CD4-positive, alpha-beta memory T cell (primary cell): Measurements from ENCODE around the gene HS3ST4. TPM values are rescaled to one million over a fixed set of nuclear protein-coding genes. Genes with fewer than 3 reads are reported as not detected.

Experiments
- CTCF ChIA-PET: fragments of 350-600 bp; sonication (Branson Sonifier 250); formaldehyde crosslinking; loops from one replicate; lab custom pipeline; 2021; ENCODE audit warnings: inconsistent platforms; ENCODE audit not compliant: partially characterized antibody; lab: Charles Lee
- POLR2A ChIA-PET: fragments of 350-600 bp; sonication (Branson Sonifier 250); formaldehyde crosslinking; loops from one replicate; lab custom pipeline; 2021; ENCODE audit not compliant: partially characterized antibody; lab: Charles Lee
- DNase-seq, 5 donors: peaks; one replicate each; pipeline versions ENCODE4 v3.0.0 to v3.0.0-alpha.2; 2020 to 2022; ENCODE audit warnings: mixed read lengths in 1 of 5
- H3K27ac ChIP-seq: one replicate; pipeline ENCODE4 v1.7.0; 2013; ENCODE audit warnings: low read depth, low read length
- H3K27me3 ChIP-seq: 2 replicates; pipeline ENCODE4 v1.7.0; 2013; ENCODE audit warnings: mild to moderate bottlenecking, low read length, moderate library complexity; ENCODE audit not compliant: insufficient read depth
- H3K36me3 ChIP-seq: 2 replicates; pipeline ENCODE4 v1.7.0; 2013; ENCODE audit warnings: mild to moderate bottlenecking, low read length, moderate library complexity; ENCODE audit not compliant: insufficient read depth
- H3K4me1 ChIP-seq: 2 replicates; pipeline ENCODE4 v1.7.0; 2013; ENCODE audit warnings: mild to moderate bottlenecking, low read length, moderate library complexity; ENCODE audit not compliant: insufficient read depth
- H3K4me3 ChIP-seq, 2 donors: one replicate each; pipeline ENCODE4 v1.7.0; 2013; ENCODE audit warnings: low read length in 2 of 2, mild to moderate bottlenecking in 1 of 2
- H3K9me3 ChIP-seq, 2 donors: one replicate each; pipeline ENCODE4 v1.7.0; 2013; ENCODE audit warnings: low read length in 2 of 2, control low read depth in 1 of 2; ENCODE audit not compliant: control insufficient read depth in 1 of 2
- H3K27ac Mint-ChIP-seq, 7 donors: one replicate each; pipeline ENCODE4 v1.8.0; 2020 to 2021; ENCODE audit warnings: mixed read lengths in 7 of 7, mild to moderate bottlenecking in 6 of 7, inconsistent platforms in 3 of 7, moderate library complexity in 3 of 7
- H3K27me3 Mint-ChIP-seq, 2 donors: one replicate each; pipeline ENCODE4 v1.8.0; 2020 to 2021; ENCODE audit warnings: mixed read lengths in 2 of 2
- H3K36me3 Mint-ChIP-seq, 2 donors: one replicate each; pipeline ENCODE4 v1.8.0; 2020 to 2021; ENCODE audit warnings: mixed read lengths in 2 of 2, inconsistent platforms in 1 of 2, mild to moderate bottlenecking in 1 of 2
- H3K4me1 Mint-ChIP-seq, 4 donors: one replicate each; pipeline ENCODE4 v1.8.0; 2020 to 2021; ENCODE audit warnings: mixed read lengths in 4 of 4, mild to moderate bottlenecking in 1 of 4
- H3K4me3 Mint-ChIP-seq, 8 donors: one replicate each; pipeline ENCODE4 v1.8.0; 2020 to 2021; ENCODE audit warnings: mixed read lengths in 8 of 8, mild to moderate bottlenecking in 7 of 8, moderate library complexity in 6 of 8, inconsistent platforms in 3 of 8
- H3K9me3 Mint-ChIP-seq, 8 donors: one replicate each; pipeline ENCODE4 v1.8.0; 2020 to 2021; ENCODE audit warnings: mixed read lengths in 8 of 8, mild to moderate bottlenecking in 5 of 8, inconsistent platforms in 3 of 8, moderate library complexity in 1 of 8
- intact Hi-C: fragments of 100-400 bp; cut with micrococcal nuclease; formaldehyde crosslinking; loops from one replicate; pipeline ENCODE4 v1.15.1; 2023
- polyA plus RNA-seq, 2 donors: library from polyadenylated mRNA; unstranded; fragments of 300-500 nt; fragmentation: Illumina TruSeq; gene quantifications; one replicate each; pipeline ENCODE4 v1.2.3, GENCODE V29; 2021
- total RNA-seq, 2 experiments: library from RNA; stranded (reverse); gene quantifications; one replicate each; pipeline ENCODE4 v1.2.3, GENCODE V29; 2021

The HS3ST4 gene
- total and polyA plus RNA-seq, 4 experiments from 2014 or later = not detected

DNA sequence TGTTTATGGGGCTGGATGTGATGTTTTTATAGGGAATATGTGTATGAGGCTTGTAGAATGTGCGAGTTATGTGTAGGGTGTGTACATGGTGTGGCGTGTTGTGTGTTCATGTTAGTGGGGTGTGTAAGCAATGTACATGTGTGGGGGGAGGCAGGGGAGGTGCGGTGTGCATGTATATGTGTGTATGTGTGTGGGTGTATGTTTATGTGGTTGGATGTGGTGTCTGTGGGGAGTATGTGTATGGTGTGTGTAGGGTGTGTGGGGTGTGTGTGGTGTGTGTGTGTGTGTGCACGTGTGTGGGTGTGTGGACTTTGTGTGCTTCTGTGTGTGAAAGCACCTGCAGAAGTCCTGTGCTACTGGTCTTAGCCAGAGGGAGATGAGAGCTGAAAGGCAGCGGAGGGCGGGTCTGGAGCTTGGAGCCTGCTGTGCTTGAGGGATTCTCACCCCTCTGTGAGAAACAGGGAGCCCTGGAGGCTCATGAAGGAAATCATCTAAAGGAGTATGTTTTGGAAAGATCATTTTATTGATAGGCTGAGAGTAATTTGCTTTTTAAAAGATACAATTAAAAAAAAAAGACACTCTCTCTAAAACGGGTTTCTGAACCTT is 222.7 kb downstream of the HS3ST4 start:
- no peaks in the 10 kb centered on the region for H3K4me1 Mint-ChIP-seq
- POLR2A ChIA-PET = no interaction called here
- no peaks in the 10 kb centered on the region for H3K36me3 Mint-ChIP-seq

DNA sequence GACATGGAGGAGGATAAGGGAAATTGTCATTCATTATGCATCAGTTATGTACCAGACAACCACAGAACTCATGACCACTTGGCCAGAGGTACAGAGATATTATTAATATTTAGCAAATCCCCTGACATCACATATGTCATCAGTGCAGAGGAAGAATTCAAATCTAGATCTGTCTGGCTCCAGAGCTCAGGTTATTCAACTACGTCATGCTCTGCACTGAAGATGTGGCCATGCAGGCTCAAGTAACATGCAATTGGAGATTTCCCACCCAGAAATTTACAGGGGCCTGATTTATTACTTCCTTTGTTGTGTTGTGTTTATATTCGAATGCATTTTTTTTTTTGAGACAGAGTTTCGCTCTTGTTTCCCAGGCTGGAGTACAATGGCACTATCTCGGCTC is 224.3 kb downstream of the HS3ST4 start:
- Mint-ChIP-seq H3K9me3 (no peaks in the 10 kb centered on the region), H3K27me3 (peaks cover 0 to 2% of the 10 kb centered on the region in 2 donors), H3K36me3 (no peaks in the 10 kb centered on the region), H3K27ac (no peak overlapping the region), H3K4me1 (no peaks in the 10 kb centered on the region), H3K4me3 (no peak overlapping the region)
- intact Hi-C loops = no loop called here
- Histone ChIP-seq H3K36me3 (no peaks in the 10 kb centered on the region), H3K4me1 (no peaks in the 10 kb centered on the region), H3K4me3 (no peak overlapping the region), H3K27me3 (peaks cover 6% of the 10 kb centered on the region), H3K27ac (no peak overlapping the region), H3K9me3 (no peaks in the 10 kb centered on the region)
- DNase-seq = no peak
- ChIA-PET POLR2A (no interaction called here), CTCF (interaction anchor here (0.7 kb wide), 1 partner anchor 150 kb away, joined by 3 read pairs; no protein-coding TSS in a partner anchor)

More for the DNA sequence above, 222.7 kb downstream of the HS3ST4 start:
- no peak overlapping the region for H3K4me3 Mint-ChIP-seq
- Histone ChIP-seq H3K9me3 (no peaks in the 10 kb centered on the region), H3K36me3 (no peaks in the 10 kb centered on the region), H3K4me1 (no peaks in the 10 kb centered on the region), H3K27ac (no peak overlapping the region), H3K27me3 (peaks cover 6% of the 10 kb centered on the region), H3K4me3 (no peak overlapping the region)
- no peak for DNase-seq
- CTCF ChIA-PET = no interaction called here
- H3K9me3 Mint-ChIP-seq = no peaks in the 10 kb centered on the region
- peaks cover 0 to 2% of the 10 kb centered on the region in 2 donors for H3K27me3 Mint-ChIP-seq
- no peak overlapping the region for H3K27ac Mint-ChIP-seq
- intact Hi-C loops = no loop called here

DNA sequence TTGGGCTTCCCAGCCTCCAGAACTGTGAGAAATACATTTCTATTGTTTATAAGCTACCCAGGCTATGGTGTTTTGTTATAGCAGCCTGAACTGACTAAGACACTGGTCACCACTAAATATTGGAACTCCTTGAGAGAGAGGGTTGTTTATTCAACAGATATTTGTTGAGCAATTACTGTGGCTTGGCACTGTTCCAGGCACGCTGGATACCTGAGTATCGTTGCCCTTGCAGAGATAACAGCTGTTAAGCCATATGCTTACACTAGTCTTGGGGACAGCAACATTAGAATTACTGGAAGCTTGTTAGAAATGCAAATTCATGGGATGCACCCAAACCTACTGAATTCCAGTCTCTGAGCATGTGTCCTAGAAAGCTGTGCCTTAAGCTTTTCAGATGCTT is 230.7 kb downstream of the HS3ST4 start:
- H3K36me3 Mint-ChIP-seq = no peaks in the 10 kb centered on the region
- H3K4me1 Mint-ChIP-seq = no peaks in the 10 kb centered on the region
- H3K27ac Mint-ChIP-seq = no peak overlapping the region
- POLR2A ChIA-PET = no interaction called here
- no peak overlapping the region for H3K4me3 ChIP-seq
- H3K27ac ChIP-seq = no peak overlapping the region
- H3K4me1 ChIP-seq = no peaks in the 10 kb centered on the region
- DNase-seq = no peak
- H3K27me3 ChIP-seq = no peaks in the 10 kb centered on the region
- CTCF ChIA-PET = no interaction called here
- intact Hi-C loops = no loop called here
- H3K9me3 Mint-ChIP-seq = peaks cover 0 to 2% (median 0%) of the 10 kb centered on the region in 8 donors
- no peak overlapping the region for H3K4me3 Mint-ChIP-seq
- no peaks in the 10 kb centered on the region for H3K9me3 ChIP-seq
- H3K36me3 ChIP-seq = no peaks in the 10 kb centered on the region
- H3K27me3 Mint-ChIP-seq = peaks cover 1 to 5% of the 10 kb centered on the region in 2 donors

DNA sequence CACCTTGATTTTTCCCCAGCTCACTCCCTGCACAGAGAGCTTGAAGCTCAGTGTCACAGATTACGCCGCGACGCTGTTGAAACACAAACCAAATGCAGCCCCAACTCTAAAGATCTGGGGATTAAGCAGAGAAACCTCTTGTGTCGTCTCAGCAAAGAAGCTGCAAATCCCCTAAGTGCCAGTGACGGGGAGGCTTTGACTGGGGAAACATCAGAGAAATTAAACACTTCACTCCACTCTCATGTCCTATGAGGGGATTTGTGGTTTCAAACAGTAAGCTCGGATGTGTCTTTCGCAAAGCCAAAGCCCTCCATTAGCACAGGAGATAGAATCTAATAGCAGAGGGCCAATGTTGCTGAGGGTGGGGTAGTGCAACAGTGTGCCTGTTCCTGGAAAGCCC is 233.7 kb downstream of the HS3ST4 start:
- ChIA-PET CTCF (no interaction called here), POLR2A (no interaction called here)
- Histone ChIP-seq H3K9me3 (no peaks in the 10 kb centered on the region), H3K4me1 (no peaks in the 10 kb centered on the region), H3K4me3 (no peak overlapping the region), H3K27me3 (no peaks in the 10 kb centered on the region), H3K27ac (no peak overlapping the region), H3K36me3 (no peaks in the 10 kb centered on the region)
- Mint-ChIP-seq H3K27me3 (peaks cover 1 to 5% of the 10 kb centered on the region in 2 donors), H3K36me3 (no peaks in the 10 kb centered on the region), H3K9me3 (peaks cover 0 to 9% (median 3%) of the 10 kb centered on the region in 8 donors), H3K27ac (no peak overlapping the region), H3K4me1 (no peaks in the 10 kb centered on the region), H3K4me3 (no peak overlapping the region)
- intact Hi-C loops = no loop called here
- DNase-seq = no peak

DNA sequence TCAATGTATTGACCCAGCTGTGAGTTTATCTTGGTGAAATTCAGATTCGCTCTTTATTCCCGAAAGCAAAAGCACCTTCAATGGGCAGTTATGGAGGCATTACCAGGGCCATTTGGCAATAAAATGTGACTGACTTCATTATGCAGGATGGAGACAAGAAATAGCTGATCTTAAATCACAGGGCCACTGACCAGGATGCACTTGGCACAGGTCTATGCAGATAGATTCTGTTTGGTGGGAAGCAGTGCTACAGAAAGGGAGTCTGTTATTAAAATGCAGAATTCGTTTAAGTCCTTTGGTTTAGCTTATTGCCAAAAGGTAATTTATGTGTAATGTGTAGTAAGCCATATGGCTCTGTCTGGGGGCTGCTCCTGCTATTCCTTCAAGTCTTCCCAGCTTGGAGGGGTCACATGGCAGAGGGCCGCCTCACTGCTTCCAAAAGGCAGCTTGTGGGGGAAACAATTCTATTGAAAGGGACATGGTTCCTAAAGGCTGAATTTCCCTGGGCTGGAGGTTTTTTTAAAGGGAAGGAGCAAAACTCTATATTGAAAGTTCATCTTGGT is 239.8 kb downstream of the HS3ST4 start:
- no peaks in the 10 kb centered on the region for H3K4me1 ChIP-seq
- H3K27me3 ChIP-seq = no peaks in the 10 kb centered on the region
- Mint-ChIP-seq H3K4me3 (no peak overlapping the region), H3K9me3 (peaks cover 0 to 9% (median 3%) of the 10 kb centered on the region in 8 donors), H3K36me3 (no peaks in the 10 kb centered on the region), H3K27ac (no peak overlapping the region), H3K4me1 (no peaks in the 10 kb centered on the region), H3K27me3 (peaks cover 0 to 3% of the 10 kb centered on the region in 2 donors)
- CTCF ChIA-PET = no interaction called here
- H3K36me3 ChIP-seq = no peaks in the 10 kb centered on the region
- no peak overlapping the region for H3K27ac ChIP-seq
- no peak overlapping the region for H3K4me3 ChIP-seq
- H3K9me3 ChIP-seq = no peaks in the 10 kb centered on the region
- POLR2A ChIA-PET = no interaction called here
- intact Hi-C loops = no loop called here
- DNase-seq = no peak

DNA sequence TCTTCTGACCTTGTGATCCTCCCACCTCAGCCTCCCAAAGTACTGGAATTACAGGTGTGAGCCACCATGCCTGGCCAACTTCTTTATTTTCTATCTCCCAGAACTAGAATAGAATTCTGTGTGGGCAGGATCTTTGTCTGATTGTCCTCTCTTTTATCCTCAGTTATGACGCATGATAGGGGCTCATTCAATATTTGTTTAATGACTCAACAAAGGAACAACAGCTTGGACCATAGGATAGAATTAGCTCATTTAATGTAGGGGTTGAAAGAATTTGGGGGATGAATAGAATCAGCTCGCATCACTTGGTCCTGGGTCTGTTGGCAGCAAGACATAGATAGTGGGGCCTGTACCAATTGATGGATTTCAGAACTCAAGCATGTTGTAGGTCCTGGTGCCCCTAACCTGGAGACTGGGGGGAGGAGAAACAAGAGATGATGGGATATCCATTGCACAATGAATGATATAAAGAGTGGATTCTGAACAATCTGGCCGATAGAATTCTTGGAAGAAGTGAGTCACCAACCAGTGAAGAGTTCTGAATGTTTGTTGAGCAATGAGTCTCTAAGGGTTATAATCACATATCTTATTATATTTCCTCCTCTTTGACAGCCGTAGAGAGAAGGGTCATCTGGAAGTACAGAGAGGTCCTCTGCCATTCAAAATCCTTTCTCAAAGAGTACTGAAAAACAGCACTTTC is 250.2 kb downstream of the HS3ST4 start:
- no peaks in the 10 kb centered on the region for H3K4me1 Mint-ChIP-seq
- Histone ChIP-seq H3K4me1 (no peaks in the 10 kb centered on the region), H3K4me3 (no peak overlapping the region), H3K9me3 (no peaks in the 10 kb centered on the region), H3K27ac (no peak overlapping the region), H3K36me3 (no peaks in the 10 kb centered on the region), H3K27me3 (no peaks in the 10 kb centered on the region)
- H3K9me3 Mint-ChIP-seq = peaks cover 0 to 8% (median 3%) of the 10 kb centered on the region in 8 donors
- CTCF ChIA-PET = no interaction called here
- no peak overlapping the region for H3K27ac Mint-ChIP-seq
- POLR2A ChIA-PET = no interaction called here
- H3K4me3 Mint-ChIP-seq = no peak overlapping the region
- H3K27me3 Mint-ChIP-seq = no peaks in the 10 kb centered on the region
- intact Hi-C loops = no loop called here
- no peaks in the 10 kb centered on the region for H3K36me3 Mint-ChIP-seq
- no peak for DNase-seq

DNA sequence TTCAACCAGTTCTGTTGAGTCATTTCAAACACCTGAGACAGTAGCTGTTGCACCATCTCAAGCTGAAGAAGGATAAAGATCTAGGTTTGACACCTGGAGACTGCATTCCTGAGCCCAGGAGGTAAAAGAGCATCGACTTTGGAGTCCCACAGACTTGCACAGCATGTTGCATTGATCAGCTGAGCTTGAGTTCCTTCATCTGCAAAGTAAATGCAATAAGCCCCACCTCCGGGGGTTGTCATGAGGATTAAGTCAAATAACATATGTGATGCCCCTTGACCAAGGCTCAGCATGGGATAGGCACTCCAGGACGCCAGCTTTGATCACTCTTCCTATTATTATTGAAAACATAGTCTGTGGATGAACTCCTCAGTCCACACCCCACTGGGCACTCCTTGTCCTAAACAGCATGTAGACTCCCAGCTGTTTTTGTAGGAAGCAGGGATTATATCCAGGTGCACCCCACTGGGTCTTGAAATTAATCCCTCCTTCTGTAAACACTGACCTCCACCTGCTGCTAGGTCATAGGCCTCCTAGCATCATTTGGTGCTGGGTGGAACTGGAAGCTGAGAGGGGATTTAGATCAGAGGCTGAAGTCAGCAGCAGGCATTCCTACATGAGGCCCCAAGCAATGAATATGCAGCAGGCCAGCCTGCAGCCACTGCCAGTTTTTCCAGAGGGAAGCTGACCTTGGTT is 259.0 kb downstream of the HS3ST4 start:
- H3K4me1 ChIP-seq = no peaks in the 10 kb centered on the region
- H3K9me3 ChIP-seq = no peaks in the 10 kb centered on the region
- no peaks in the 10 kb centered on the region for H3K27me3 ChIP-seq
- CTCF ChIA-PET = no interaction called here
- H3K36me3 Mint-ChIP-seq = no peaks in the 10 kb centered on the region
- H3K4me3 ChIP-seq = no peak overlapping the region
- POLR2A ChIA-PET = no interaction called here
- no peaks in the 10 kb centered on the region for H3K36me3 ChIP-seq
- peaks cover 2% of the 10 kb centered on the region in 2 donors for H3K27me3 Mint-ChIP-seq
- H3K27ac ChIP-seq = no peak overlapping the region
- intact Hi-C loops = no loop called here
- H3K9me3 Mint-ChIP-seq = peaks cover 0 to 2% (median 0%) of the 10 kb centered on the region in 8 donors
- no peak overlapping the region for H3K4me3 Mint-ChIP-seq
- H3K4me1 Mint-ChIP-seq = no peaks in the 10 kb centered on the region
- no peak for DNase-seq
- no peak overlapping the region for H3K27ac Mint-ChIP-seq
